ENCODE results near the gene PAWR.
"Not testable (repeated sequence)": the region's sequence is repeated elsewhere in the genome, so short reads cannot be mapped to it uniquely, and the experiment has no call there.

PAWR gene

DNA sequence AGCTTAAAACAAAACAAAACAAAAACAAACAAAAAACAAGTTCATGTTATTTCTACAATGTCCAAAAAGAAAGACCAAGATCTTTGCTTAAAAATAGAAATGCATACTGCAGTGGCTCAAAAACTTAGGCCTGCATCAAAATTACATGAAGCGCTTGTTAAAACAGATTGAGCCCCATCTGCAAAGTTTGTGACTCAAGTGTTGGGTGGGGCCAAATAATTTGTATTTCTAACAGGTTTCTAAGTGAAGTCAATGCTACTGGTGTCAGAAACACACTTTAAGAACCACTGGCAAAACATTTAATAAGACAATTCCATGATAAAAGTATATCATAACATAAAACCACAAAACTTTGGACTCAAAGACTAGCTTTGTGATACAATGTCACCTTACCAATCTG, 105.6 kb downstream of the PAWR start:
- DNase-seq: no peak

DNA sequence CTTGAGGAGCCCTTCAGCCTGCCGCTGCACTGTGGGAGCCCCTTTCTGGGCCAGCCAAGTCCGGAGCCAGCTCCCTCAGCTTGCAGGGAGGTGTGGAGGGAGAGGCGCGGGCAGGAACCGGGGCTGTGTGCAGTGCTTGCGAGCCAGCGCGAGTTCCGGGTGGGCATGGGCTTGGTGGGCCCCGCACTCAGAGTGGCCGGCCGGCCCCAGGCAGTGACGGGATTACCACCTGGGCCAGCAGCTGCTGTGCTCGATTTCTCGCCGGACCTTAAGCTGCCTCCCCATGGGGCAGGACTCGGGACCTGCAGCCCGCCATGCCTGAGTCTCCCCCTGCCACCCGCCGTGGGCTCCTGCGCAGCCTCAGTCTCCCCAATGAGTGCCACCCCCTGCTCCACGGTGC, 116.9 kb downstream of the PAWR start:
- no peak for DNase-seq

DNA sequence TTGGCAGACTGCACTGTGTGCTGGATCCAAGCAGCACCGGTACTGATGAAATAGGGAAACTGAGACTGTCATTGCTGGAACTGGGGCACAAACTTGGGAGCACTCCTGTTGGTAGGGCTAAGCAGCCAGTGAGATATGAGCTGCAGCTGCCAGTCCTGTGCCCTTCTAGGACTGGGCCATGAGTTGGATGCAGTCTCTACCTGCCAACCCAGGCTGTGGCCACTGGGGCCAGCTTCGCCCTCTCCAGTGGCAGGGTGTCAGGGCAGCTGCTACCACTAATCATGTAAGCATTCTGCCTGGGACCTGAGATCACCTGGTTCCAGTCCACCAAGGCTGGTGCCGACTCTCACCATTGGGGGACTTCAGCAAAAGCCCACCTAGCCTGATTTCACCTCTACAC, 121.1 kb downstream of the PAWR start:
- DNase-seq: no peak

- DNase-seq: no peak
These were observed 123.6 kb downstream of the PAWR start for GRCh38 chr12:79567175-79567563.

DNA sequence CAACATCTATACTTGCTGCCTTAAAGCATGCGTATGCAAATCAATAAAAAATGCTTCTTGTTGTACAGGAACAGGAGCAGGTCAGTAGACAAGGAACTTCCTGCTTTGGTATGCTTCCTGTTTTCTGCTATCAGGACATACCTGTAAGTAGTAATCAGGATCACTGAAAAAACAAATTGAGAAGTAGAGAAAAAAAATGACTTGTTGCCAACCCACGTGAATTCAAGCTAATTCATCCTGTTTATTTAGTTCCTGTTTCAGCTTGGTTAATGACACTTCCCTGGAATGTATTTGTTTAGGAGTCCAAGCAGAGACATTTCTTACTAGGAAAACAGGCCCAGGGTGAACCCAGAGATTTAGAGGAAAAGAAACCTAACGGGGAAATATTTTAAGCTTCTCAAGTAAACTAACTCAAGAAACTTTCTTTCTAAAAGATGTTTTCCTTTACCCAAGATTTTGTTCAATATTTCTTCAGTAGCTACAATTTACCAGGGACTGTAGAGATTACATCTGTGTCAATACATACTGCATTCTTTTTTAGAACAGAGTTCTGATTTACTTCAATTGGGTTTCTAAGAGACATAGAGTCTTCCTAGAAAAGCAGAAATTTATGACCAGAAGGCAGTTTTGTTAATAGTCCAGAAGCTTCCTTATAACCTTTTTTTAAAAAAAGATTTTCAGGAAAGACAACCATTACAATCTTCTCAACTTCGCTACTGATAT, 124.2 kb downstream of the PAWR start:
- DNase-seq: no peak

DNA sequence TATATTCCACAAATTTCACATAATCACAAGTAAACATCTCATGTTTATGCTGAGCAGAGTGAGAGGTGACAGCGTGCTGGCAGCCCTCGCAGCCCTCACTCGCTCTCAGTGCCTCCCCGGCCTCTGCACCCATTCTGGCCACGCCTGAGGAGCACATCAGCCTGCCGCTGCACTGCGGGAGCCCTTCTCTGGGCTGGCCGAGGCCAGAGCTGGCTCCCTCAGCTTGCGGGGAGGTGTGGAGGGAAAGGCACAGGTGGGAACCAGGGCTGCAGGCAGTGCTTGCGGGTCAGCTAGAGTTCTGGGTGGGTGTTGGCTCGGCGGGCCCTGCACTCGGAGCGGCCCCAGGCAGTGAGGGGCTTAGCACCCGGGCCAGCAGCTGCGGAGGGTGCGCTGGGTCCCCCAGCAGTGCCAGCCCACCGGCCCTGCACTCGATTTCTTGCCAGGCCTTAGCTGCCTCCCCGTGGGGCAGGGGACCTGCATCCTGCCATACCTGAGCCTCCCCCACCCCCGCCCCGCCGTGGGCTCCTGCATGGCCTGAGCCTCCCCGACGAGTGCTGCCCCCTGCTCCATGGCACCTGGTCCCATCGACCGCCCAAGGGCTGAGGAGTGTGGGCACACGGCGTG, 125.9 kb downstream of the PAWR start:
- DNase-seq: not testable (repeated sequence)

DNA sequence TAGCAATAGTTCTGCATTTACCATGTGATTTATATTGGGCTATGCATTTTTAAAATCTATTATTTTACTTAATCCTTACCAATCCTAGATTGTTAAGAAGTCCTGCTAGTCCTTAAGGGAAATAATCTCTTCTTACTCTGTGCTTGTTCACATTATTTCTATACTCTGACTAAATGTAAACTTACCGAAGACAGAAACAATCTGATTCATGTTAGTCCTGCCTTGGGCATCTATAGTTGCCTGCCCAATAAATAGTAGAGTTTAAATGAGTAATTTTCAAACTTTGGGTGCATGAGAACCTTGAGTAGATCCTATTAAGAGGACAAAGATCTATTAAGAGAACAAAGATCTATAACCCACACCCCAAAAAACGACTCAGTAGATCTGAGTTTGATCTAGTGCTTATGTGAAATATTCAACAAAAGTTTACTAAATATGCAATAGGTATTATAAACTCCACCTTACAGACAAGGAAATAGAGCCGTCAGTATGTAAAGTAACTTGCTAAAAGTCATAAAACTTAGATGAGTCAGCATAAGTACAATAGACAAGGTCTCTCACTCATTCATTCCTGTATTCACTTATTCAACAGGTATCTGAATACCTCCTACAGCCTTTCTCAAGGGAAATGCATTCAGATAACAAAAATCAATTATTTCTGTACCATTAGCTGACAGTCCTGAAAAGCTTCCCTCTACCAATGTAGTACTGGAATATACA, 127.6 kb downstream of the PAWR start:
- no peak for DNase-seq

GRCh38 chr12:79561401-79562132, 129.2 kb downstream of the PAWR start:
- DNase-seq: no peak

GRCh38 chr12:79560225-79560889, 130.4 kb downstream of the PAWR start:
- DNase-seq: no peak

GRCh38 chr12:79559591-79559990, 131.2 kb downstream of the PAWR start:
- DNase-seq: no peak

DNA sequence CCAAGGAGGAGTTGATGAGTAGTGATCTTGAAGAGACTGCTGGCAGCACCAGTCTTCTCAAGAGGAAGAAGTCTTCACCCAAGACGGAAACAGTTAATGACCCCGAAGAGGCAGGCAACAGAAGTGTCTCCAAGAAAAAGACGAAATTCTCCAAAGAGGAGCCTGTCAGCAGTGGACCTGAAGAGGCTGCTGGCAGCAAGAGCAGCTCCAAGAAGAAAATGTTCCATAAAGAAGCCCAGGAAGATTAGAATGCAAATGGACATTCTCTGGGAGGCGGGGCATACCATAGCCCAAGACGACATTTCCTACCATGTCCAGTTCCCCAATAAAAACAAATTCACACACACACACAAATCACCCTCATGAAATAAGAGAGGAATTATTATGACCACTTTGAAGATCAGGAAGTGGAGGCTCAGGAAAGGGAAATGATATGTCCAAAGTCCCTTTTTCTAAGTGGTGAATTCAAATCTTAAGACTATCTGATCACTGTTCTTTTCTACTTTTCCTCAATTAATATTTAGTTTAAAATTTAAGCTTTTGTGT, 131.8 kb downstream of the PAWR start:
- no peak for DNase-seq

DNA sequence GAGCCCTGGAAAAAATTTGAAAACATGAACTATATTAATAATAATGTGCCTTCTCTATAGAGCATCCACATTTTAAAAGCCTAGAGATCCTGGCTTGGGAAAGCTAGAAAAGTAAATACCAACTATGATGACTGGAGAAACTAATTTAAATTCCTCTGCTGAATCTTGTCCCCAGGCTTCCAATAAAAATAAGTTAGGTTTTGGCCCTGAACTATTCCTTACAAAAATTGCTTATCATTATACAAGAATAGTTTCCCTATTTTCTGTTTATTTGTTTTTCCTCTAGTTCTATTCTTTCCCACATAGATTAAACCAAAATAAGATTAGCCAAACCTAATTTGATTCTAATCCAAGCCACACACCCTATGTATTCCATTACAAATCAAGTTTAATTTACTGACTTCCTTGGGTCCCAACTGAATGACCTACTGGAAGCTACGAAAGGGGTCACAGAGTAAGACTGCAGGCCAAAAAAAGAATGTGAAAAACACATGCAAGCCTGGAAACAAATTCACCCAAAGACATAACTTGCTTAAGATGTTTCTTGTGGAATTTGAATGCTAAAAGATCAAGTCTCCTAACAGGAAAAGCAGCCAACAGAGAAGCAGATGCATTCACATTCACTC, 133.0 kb downstream of the PAWR start:
- no peak for DNase-seq

- no peak for DNase-seq
These were observed 135.5 kb downstream of the PAWR start for GRCh38 chr12:79555028-79555925.

DNA sequence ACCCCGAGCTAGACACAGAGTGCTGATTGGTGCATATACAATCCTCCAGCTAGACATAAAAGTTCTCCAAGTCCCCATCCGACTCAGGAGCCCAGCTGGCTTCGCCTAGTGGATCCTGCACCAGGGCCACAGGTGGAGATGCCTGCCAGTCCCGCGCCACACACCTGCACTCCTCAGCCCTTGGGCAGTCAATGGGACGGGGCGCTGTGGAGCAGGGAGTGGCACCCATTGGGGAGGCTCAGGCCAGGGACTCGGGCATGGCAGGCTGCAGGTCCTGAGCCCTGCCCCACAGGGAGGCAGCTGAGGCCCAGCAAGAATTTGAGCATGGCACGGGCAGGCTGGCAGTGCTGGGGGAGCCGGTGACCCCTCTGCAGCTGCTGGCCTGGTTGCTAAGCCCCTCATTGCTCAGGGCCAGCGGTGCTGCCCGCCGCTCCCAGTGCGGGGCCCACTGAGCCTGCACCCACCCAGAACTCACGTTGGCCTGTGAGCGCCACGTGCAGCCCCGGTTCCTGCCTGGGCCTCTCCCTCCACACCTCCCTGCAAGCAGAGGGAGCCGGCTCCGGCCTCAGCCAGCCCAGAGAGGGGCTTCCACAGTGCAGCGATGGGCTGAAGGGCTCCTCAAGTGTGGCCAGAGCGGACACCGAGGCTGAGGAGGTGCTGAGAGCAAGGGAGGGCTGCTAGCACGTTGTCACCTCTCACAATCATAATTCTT, 136.7 kb downstream of the PAWR start:
- no peak for DNase-seq

- no peak for DNase-seq
These were observed 138.6 kb downstream of the PAWR start for GRCh38 chr12:79552192-79552591.

- DNase-seq: no peak
These were observed 141.1 kb downstream of the PAWR start for GRCh38 chr12:79549531-79550271.

DNA sequence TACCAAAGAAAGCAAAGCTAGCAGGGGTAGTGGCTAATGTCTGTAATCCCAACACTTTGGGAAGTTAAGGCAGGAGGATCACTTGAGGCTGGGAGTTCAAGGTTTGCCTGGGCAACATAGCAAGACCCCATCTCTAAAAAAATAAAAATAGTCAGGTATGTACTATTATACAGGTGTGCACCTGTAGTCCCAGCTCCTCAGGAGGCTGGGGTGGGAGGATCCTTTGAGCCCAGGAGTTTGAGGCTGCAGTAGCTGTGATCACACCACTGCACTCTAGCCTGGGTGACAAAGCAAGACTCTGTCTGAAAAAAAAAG, 142.2 kb downstream of the PAWR start:
- no peak for DNase-seq

DNA sequence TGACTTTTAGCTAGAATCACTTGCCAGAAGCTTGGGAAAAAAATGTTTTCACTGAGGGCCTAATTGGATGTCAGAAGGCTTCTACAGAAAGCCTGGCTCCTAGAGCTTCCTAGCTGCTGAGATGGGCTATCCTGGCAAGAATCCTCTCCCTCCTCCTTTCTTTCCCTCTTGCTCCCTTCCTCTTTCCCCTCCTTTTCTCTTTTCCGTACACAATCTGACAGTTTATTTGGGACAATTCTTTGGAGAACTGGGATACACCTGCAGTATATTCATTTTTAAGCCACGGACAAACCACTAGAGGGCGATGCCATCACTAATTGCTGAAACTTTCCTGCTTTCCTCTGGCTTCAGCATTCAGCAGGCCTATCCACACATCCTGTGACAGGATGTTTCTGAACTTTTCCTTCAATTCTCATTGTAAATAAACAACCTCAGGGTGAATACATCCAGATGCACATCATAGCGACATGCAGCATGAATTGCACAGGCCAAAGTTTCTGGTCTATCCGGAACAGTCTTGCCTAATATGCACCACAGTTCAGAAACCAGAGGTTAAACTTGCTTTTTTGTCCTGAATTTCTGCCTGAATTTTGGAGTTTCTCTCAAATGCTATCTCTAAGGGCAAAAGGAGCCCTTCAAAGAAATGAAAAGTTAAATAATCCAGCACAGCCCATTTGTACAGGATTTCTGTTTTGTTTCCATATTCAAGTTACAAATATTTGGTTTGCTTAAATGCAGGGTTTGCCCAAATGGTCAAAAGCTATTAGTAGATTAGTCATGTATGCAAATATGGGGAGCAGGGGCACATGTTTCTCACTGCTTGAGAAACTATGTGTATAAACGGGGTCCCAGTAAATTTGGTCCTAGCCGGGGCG, 142.8 kb downstream of the PAWR start:
- DNase-seq: no peak
